PC-9 (cell line): ENCODE measurements around the gene UBE2O. TPM values are rescaled to one million over a fixed set of nuclear protein-coding genes. Genes with fewer than 3 reads are reported as not detected.

Experiments used
- BruUV-seq: library from RNA; stranded (reverse); fragments of 400-500 nt; replicated peaks from 2 replicates; lab custom pipeline; 2021; lab: Mats Ljungman, UMichigan
- CTCF ChIA-PET: fragments of 300-600 bp; sonication (Branson Sonifier 250); formaldehyde crosslinking; loops from one replicate; lab custom pipeline; 2022; ENCODE audit warnings: antibody characterized with exemption; lab: Charles Lee
- POLR2A ChIA-PET: fragments of 300-600 bp; sonication (Branson Sonifier 250); formaldehyde crosslinking; loops from one replicate; lab custom pipeline; 2022; ENCODE audit warnings: antibody characterized with exemption; ENCODE audit not compliant: unreplicated experiment; lab: Charles Lee
- DNase-seq, 2 experiments: peaks; one replicate each; pipeline versions ENCODE4 v3.0.0 to v3.0.0-alpha.2; 2015 to 2022; ENCODE audit warnings: mixed read lengths in 1 of 2
- H2AFZ ChIP-seq: fragments of 200-600 bp; sonication (generic); 2 replicates; pipeline ENCODE4 v1.8.1; 2017; ENCODE audit warnings: antibody characterized with exemption
- H3F3A ChIP-seq: fragments of 200-600 bp; sonication (generic); 2 replicates; pipeline ENCODE4 v1.8.1; 2017; ENCODE audit warnings: antibody characterized with exemption, mild to moderate bottlenecking, low read depth; ENCODE audit not compliant: insufficient read depth
- H3K27ac ChIP-seq: fragments of 200-600 bp; sonication (generic); 2 replicates; pipeline ENCODE4 v1.6.1; 2016; ENCODE audit warnings: mixed run types
- H3K27me3 ChIP-seq: fragments of 200-600 bp; sonication (generic); 2 replicates; pipeline ENCODE4 v1.6.1; 2016; ENCODE audit warnings: low read depth, mixed run types; ENCODE audit not compliant: insufficient read depth
- H3K36me3 ChIP-seq: fragments of 200-600 bp; sonication (generic); 2 replicates; pipeline ENCODE4 v1.6.1; 2016; ENCODE audit warnings: low read depth, mixed run types
- H3K4me1 ChIP-seq: fragments of 200-600 bp; sonication (generic); replicated peaks from 2 replicates; pipeline ENCODE4 v1.6.1; 2016; ENCODE audit warnings: mixed run types; ENCODE audit not compliant: insufficient read depth
- H3K4me2 ChIP-seq: fragments of 200-600 bp; sonication (generic); 2 replicates; pipeline ENCODE4 v1.6.1; 2017; ENCODE audit warnings: mixed run types
- H3K4me3 ChIP-seq: fragments of 200-600 bp; sonication (generic); 2 replicates; pipeline ENCODE4 v1.6.1; 2016; ENCODE audit warnings: mixed run types
- H3K79me2 ChIP-seq: fragments of 200-600 bp; sonication (generic); 2 replicates; pipeline ENCODE4 v1.6.1; 2017; ENCODE audit warnings: low read depth, mixed run types
- H3K9me2 ChIP-seq: fragments of 200-600 bp; sonication (generic); 2 replicates; pipeline ENCODE4 v1.8.1; 2017; ENCODE audit warnings: mild to moderate bottlenecking; ENCODE audit not compliant: insufficient read depth
- H3K9me3 ChIP-seq: fragments of 200-600 bp; sonication (generic); 2 replicates; pipeline ENCODE4 v1.8.1; 2016; ENCODE audit warnings: low read depth; ENCODE audit not compliant: insufficient read depth
- H4K20me1 ChIP-seq: fragments of 200-600 bp; sonication (generic); 2 replicates; pipeline ENCODE4 v1.8.1; 2017; ENCODE audit not compliant: insufficient read depth
- CTCF ChIP-seq: fragments of 200-600 bp; sonication (generic); conservative IDR thresholded peaks from 2 replicates; pipeline ENCODE4 v1.6.1; 2017; ENCODE audit warnings: mixed run types, antibody characterized with exemption, mild to moderate bottlenecking, moderate library complexity
- EZH2 ChIP-seq: fragments of 200-600 bp; sonication (generic); IDR thresholded peaks from 2 replicates; pipeline ENCODE4 v1.8.0; 2017; ENCODE audit warnings: antibody characterized with exemption, low read depth
- intact Hi-C: fragments of 100-400 bp; cut with micrococcal nuclease; formaldehyde crosslinking; loops from one replicate; pipeline ENCODE4 v1.10.0; 2022; ENCODE audit not compliant: unreplicated experiment
- total RNA-seq: library from RNA; stranded (reverse); gene quantifications from 2 replicates; pipeline ENCODE4 v1.2.3, GENCODE V29; 2021

The UBE2O gene
- total RNA-seq, 1 experiment from 2014 or later: 28.0 TPM

GRCh38 chr17:76385892-76386786 is 66.8 kb downstream of the UBE2O start:
- Histone ChIP-seq H2AFZ (no peak overlapping the region), H3K4me3 (peak overlapping the region; percentile 68), H3K4me1 (peaks cover 4% of the 10 kb centered on the region; the same call in 1 of the 2 replicates), H3K27ac (no peak overlapping the region), H3K9me2 (no peaks in the 10 kb centered on the region), H3K9me3 (no peaks in the 10 kb centered on the region), H4K20me1 (no peaks in the 10 kb centered on the region), H3K79me2 (no peaks in the 10 kb centered on the region), H3F3A (no peaks in the 10 kb centered on the region; the same call in 1 of the 2 replicates), H3K27me3 (no peaks in the 10 kb centered on the region), H3K36me3 (no peaks in the 10 kb centered on the region), H3K4me2 (peak overlapping the region; percentile 95)
- POLR2A ChIA-PET: no interaction called here
- TF ChIP-seq EZH2: no peak
- TF ChIP-seq CTCF: peak; percentile 86
- intact Hi-C loops: no loop called here
- DNase-seq: peak; percentile 57 to 80
- CTCF ChIA-PET: interaction anchor here (1.0 to 1.5 kb wide), 5 partner anchors 10 to 22 kb away, joined by 3 to 18 read pairs (median 4); no protein-coding TSS in a partner anchor
- no TSS peak for BruUV-seq

GRCh38 chr17:76384987-76385891 is 67.7 kb downstream of the UBE2O start:
- no TSS peak for BruUV-seq
- Histone ChIP-seq H3K9me2 (no peaks in the 10 kb centered on the region), H3K4me1 (peaks cover 4% of the 10 kb centered on the region; the same call in 1 of the 2 replicates), H2AFZ (peak overlapping the region; percentile 74), H3K79me2 (no peaks in the 10 kb centered on the region), H3K4me3 (peak overlapping the region; percentile 68), H3K27me3 (no peaks in the 10 kb centered on the region), H3K36me3 (no peaks in the 10 kb centered on the region), H3K4me2 (peak overlapping the region; percentile 95), H4K20me1 (no peaks in the 10 kb centered on the region), H3K9me3 (no peaks in the 10 kb centered on the region), H3F3A (no peaks in the 10 kb centered on the region; the same call in 1 of the 2 replicates), H3K27ac (no peak overlapping the region)
- ChIA-PET POLR2A (interaction anchor here (0.6 kb wide), 1 partner anchor 15 kb away, joined by 3 read pairs; no protein-coding TSS in a partner anchor), CTCF (interaction anchor here (0.7 to 1.5 kb wide), 6 partner anchors 10 to 82 kb away, joined by 3 to 18 read pairs (median 4); no protein-coding TSS in a partner anchor)
- intact Hi-C loops: no loop called here
- peak in 1 of 2 experiments; percentile 40 for DNase-seq
- TF ChIP-seq EZH2 (no peak), CTCF (no peak)
